Glutamatergic neuron (in vitro differentiated cells): ENCODE data around the gene DCAF4. TPM values are rescaled to one million over a fixed set of nuclear protein-coding genes. Genes with fewer than 3 reads are reported as not detected.

ENCODE experiments used
- DNase-seq: peaks from one replicate; pipeline ENCODE4 v3.0.0; 2022
- H3K27ac Mint-ChIP-seq: one replicate; pipeline ENCODE4 v1.8.0; 2020; ENCODE audit warnings: mild to moderate bottlenecking, mixed read lengths, inconsistent platforms; ENCODE audit not compliant: unreplicated experiment
- H3K27me3 Mint-ChIP-seq: one replicate; pipeline ENCODE4 v1.8.0; 2020; ENCODE audit warnings: mild to moderate bottlenecking, moderate library complexity, mixed read lengths, inconsistent platforms; ENCODE audit not compliant: unreplicated experiment
- H3K36me3 Mint-ChIP-seq: one replicate; pipeline ENCODE4 v1.8.0; 2020; ENCODE audit warnings: mild to moderate bottlenecking, mixed read lengths, inconsistent platforms; ENCODE audit not compliant: unreplicated experiment
- H3K4me1 Mint-ChIP-seq: one replicate; pipeline ENCODE4 v1.8.0; 2020; ENCODE audit warnings: mild to moderate bottlenecking, low read depth, mixed read lengths, inconsistent platforms; ENCODE audit not compliant: unreplicated experiment
- H3K4me3 Mint-ChIP-seq: one replicate; pipeline ENCODE4 v1.8.0; 2020; ENCODE audit warnings: mild to moderate bottlenecking, mixed read lengths, inconsistent platforms; ENCODE audit not compliant: unreplicated experiment
- H3K9me3 Mint-ChIP-seq: one replicate; pipeline ENCODE4 v1.8.0; 2020; ENCODE audit warnings: mild to moderate bottlenecking, moderate library complexity, mixed read lengths, inconsistent platforms; ENCODE audit not compliant: unreplicated experiment
- total RNA-seq: library from RNA; stranded (reverse); fragmentation: NEBNext Ultra II Directional; extraction: Animal tissue kit (Norgen Biotek cat#: 25700); gene quantifications from one replicate; pipeline ENCODE4 v1.2.1, GENCODE V29; 2021; ENCODE audit not compliant: unreplicated experiment
- TF ChIP-seq, protein P1 (sequence below): fragments of 200-600 bp; sonication (generic); IDR thresholded peaks from one replicate; pipeline ENCODE4 v1.5.0; 2021; ENCODE audit not compliant: partially characterized antibody, unreplicated experiment

DCAF4 gene
- total RNA-seq, 1 donor from 2014 or later: 23.4 TPM

- Mint-ChIP-seq H3K27ac (no peak overlapping the region), H3K4me1 (no peaks in the 10 kb centered on the region)
- no peak for DNase-seq
Measured at GRCh38 chr14:72924337-72924736, 1.9 kb upstream of the DCAF4 start.

GRCh38 chr14:72925171-72925759 lies 999 bp upstream of the DCAF4 start:
- Mint-ChIP-seq H3K4me3 (peak overlapping the region; percentile 91), H3K27ac (no peak overlapping the region), H3K4me1 (no peaks in the 10 kb centered on the region), H3K9me3 (peaks cover 5% of the 10 kb centered on the region), H3K27me3 (no peaks in the 10 kb centered on the region), H3K36me3 (no peaks in the 10 kb centered on the region)
- DNase-seq: no peak
- TF ChIP-seq, protein P1, sequence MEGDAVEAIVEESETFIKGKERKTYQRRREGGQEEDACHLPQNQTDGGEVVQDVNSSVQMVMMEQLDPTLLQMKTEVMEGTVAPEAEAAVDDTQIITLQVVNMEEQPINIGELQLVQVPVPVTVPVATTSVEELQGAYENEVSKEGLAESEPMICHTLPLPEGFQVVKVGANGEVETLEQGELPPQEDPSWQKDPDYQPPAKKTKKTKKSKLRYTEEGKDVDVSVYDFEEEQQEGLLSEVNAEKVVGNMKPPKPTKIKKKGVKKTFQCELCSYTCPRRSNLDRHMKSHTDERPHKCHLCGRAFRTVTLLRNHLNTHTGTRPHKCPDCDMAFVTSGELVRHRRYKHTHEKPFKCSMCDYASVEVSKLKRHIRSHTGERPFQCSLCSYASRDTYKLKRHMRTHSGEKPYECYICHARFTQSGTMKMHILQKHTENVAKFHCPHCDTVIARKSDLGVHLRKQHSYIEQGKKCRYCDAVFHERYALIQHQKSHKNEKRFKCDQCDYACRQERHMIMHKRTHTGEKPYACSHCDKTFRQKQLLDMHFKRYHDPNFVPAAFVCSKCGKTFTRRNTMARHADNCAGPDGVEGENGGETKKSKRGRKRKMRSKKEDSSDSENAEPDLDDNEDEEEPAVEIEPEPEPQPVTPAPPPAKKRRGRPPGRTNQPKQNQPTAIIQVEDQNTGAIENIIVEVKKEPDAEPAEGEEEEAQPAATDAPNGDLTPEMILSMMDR: no peak

More at GRCh38 chr14:72924337-72924736, 1.9 kb upstream of the DCAF4 start:
- TF ChIP-seq, protein P1: no peak
- Mint-ChIP-seq H3K4me3 (no peak overlapping the region), H3K9me3 (peaks cover 5% of the 10 kb centered on the region), H3K27me3 (no peaks in the 10 kb centered on the region), H3K36me3 (no peaks in the 10 kb centered on the region)

- peaks cover 5% of the 10 kb centered on the region for H3K9me3 Mint-ChIP-seq
- no peak for DNase-seq
- no peaks in the 10 kb centered on the region for H3K36me3 Mint-ChIP-seq
- H3K4me3 Mint-ChIP-seq: peak overlapping the region; percentile 91
- H3K4me1 Mint-ChIP-seq: no peaks in the 10 kb centered on the region
- no peaks in the 10 kb centered on the region for H3K27me3 Mint-ChIP-seq
- TF ChIP-seq, protein P1: no peak
- H3K27ac Mint-ChIP-seq: no peak overlapping the region
Measured at GRCh38 chr14:72925815-72926291, 411 bp upstream of the DCAF4 start.

DNA sequence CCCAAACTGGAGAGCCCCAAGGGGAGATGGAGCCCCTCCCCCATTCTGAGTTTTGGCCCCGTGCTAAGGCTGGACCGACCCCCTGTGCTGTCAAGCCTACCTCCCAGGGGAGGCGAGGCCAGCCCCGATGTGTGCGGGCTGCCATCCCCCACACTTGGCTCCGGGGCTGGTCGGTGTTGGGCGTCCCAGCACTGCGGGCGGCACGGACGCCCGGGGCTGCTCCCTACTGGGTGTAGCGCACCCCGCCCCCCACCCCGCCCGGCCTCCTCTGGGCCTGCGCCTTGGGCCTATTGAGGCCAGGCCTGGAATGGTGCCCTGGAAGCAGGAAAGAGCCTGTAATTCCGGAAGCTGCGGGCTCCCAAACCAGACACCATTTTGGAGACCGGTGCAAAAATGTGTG lies 2.6 kb downstream of the DCAF4 start:
- DNase-seq: no peak
- Mint-ChIP-seq H3K27ac (no peak overlapping the region), H3K4me3 (no peak overlapping the region), H3K9me3 (peaks cover 5% of the 10 kb centered on the region), H3K36me3 (no peaks in the 10 kb centered on the region), H3K27me3 (no peaks in the 10 kb centered on the region), H3K4me1 (no peaks in the 10 kb centered on the region)
- TF ChIP-seq, protein P1: no peak

DNA sequence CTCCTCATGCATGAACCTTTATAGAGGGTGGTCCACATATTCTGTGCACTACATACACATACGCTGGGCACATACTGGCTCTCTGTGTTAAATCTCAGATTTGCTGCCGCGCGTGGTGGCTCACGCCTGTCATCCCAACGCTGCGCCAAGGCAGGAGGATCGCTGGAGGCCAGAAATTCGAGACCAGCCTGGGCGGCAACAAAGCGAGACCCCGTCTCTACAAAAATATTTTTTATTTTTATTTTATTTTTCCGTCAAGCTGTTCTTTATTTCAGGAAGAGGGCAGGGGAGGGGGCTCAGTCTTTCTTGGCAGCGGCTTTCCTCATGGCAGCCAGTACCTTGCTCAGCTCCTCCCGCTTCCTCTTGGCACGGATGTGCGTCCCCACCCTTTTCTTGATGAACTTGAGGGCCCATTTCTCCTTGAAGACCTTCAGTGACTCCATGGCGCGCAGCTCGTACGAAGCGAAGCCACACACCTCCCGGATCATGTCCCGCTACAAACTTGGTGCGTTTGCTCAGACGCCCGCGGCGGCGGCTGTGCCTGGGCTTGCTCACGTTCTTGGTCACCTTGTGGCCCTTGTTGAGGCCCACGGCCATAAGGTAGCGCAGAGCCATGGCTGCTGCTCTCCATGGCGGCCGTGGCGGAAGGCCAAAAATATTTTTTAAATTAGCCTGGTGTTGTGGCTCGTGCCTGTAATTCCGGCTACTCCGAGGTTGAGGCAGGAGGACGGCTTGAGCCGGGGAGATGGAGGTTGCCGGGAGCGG lies 3.2 kb downstream of the DCAF4 start:
- no peak overlapping the region for H3K27ac Mint-ChIP-seq
- peaks cover 5% of the 10 kb centered on the region for H3K9me3 Mint-ChIP-seq
- TF ChIP-seq, protein P1: no peak
- H3K4me1 Mint-ChIP-seq: no peaks in the 10 kb centered on the region
- no peak for DNase-seq
- H3K36me3 Mint-ChIP-seq: no peaks in the 10 kb centered on the region
- H3K4me3 Mint-ChIP-seq: no peak overlapping the region
- no peaks in the 10 kb centered on the region for H3K27me3 Mint-ChIP-seq
